BLaER1 (cell line): Measurements from ENCODE around the gene VPS54.
A peak's percentile ranks its signal among the peaks of the same experiment; 100 is the strongest.

Experiments
- H3K27ac ChIP-seq: shearing (Covaris generic); formaldehyde crosslinking; 2 replicates; pipeline ENCODE4 v1.8.1; 2022
- H3K27me3 ChIP-seq: shearing (Covaris generic); formaldehyde crosslinking; 2 replicates; pipeline ENCODE4 v1.8.1; 2022
- H3K36me3 ChIP-seq: shearing (Covaris generic); formaldehyde crosslinking; 2 replicates; pipeline ENCODE4 v1.8.1; 2022
- H3K4me1 ChIP-seq: shearing (Covaris generic); formaldehyde crosslinking; 2 replicates; pipeline ENCODE4 v1.8.1; 2022
- H3K4me2 ChIP-seq: shearing (Covaris generic); formaldehyde crosslinking; 2 replicates; pipeline ENCODE4 v1.8.1; 2022
- H3K4me3 ChIP-seq: shearing (Covaris generic); formaldehyde crosslinking; 2 replicates; pipeline ENCODE4 v1.8.1; 2022
- H3K9ac ChIP-seq: shearing (Covaris generic); formaldehyde crosslinking; 2 replicates; pipeline ENCODE4 v1.8.1; 2022
- H3K9me3 ChIP-seq: shearing (Covaris generic); formaldehyde crosslinking; 2 replicates; pipeline ENCODE4 v1.8.1; 2022
- H4K20me1 ChIP-seq: shearing (Covaris generic); formaldehyde crosslinking; 2 replicates; pipeline ENCODE4 v1.8.1; 2022
- Cebpa-rat ChIP-seq: shearing (Covaris generic); IDR thresholded peaks from 2 replicates; pipeline ENCODE4 v1.8.1; 2022

VPS54 gene

GRCh38 chr2:64019083-64019974 is at the start of gene VPS54:
Gene VPS54, minus strand, starts transcription at chr2:64019428. Its CDS starts 35,429 bp downstream, at chr2:63983999.
- Histone ChIP-seq H3K36me3 (no peaks in the 10 kb centered on the region), H3K27me3 (no peaks in the 10 kb centered on the region), H3K4me3 (peak within 1 kb of the TSS; percentile 93), H4K20me1 (peaks cover 28% of the 10 kb centered on the region), H3K4me1 (peaks cover 21% of the 10 kb centered on the region), H3K9me3 (no peaks in the 10 kb centered on the region), H3K4me2 (peak within 1 kb of the TSS; percentile 91), H3K9ac (peak within 1 kb of the TSS; percentile 96), H3K27ac (peak within 1 kb of the TSS; percentile 96)
- TF ChIP-seq Cebpa-rat = no peak

- Histone ChIP-seq H3K9ac (no peak overlapping the region), H3K4me2 (no peak overlapping the region), H3K27me3 (no peaks in the 10 kb centered on the region), H3K9me3 (no peaks in the 10 kb centered on the region), H3K36me3 (no peaks in the 10 kb centered on the region), H4K20me1 (no peaks in the 10 kb centered on the region), H3K4me3 (no peak overlapping the region), H3K27ac (no peak overlapping the region), H3K4me1 (no peaks in the 10 kb centered on the region)
- TF ChIP-seq Cebpa-rat = no peak
These were observed 48.1 kb upstream of the VPS54 start for GRCh38 chr2:64067326-64067725.

- no peaks in the 10 kb centered on the region for H3K27me3 ChIP-seq
- H3K27ac ChIP-seq = no peak overlapping the region
- no peak overlapping the region for H3K4me3 ChIP-seq
- no peak overlapping the region for H3K4me2 ChIP-seq
- no peak for TF ChIP-seq Cebpa-rat
- no peaks in the 10 kb centered on the region for H3K4me1 ChIP-seq
- no peak overlapping the region for H3K9ac ChIP-seq
- H3K36me3 ChIP-seq = no peaks in the 10 kb centered on the region
- no peaks in the 10 kb centered on the region for H3K9me3 ChIP-seq
- no peaks in the 10 kb centered on the region for H4K20me1 ChIP-seq
These were observed 46.3 kb upstream of the VPS54 start for GRCh38 chr2:64065516-64065915.

GRCh38 chr2:64063924-64064331 is 44.7 kb upstream of the VPS54 start:
- Histone ChIP-seq H3K27ac (no peak overlapping the region), H3K27me3 (no peaks in the 10 kb centered on the region), H3K9ac (no peak overlapping the region), H3K4me2 (no peak overlapping the region), H4K20me1 (no peaks in the 10 kb centered on the region), H3K36me3 (no peaks in the 10 kb centered on the region), H3K4me1 (no peaks in the 10 kb centered on the region), H3K9me3 (no peaks in the 10 kb centered on the region), H3K4me3 (no peak overlapping the region)
- TF ChIP-seq Cebpa-rat = no peak

GRCh38 chr2:64063454-64063853 is 44.2 kb upstream of the VPS54 start:
- no peak overlapping the region for H3K27ac ChIP-seq
- TF ChIP-seq Cebpa-rat = no peak
- H3K27me3 ChIP-seq = no peaks in the 10 kb centered on the region
- H4K20me1 ChIP-seq = no peaks in the 10 kb centered on the region
- H3K4me2 ChIP-seq = no peak overlapping the region
- no peak overlapping the region for H3K9ac ChIP-seq
- H3K9me3 ChIP-seq = no peaks in the 10 kb centered on the region
- H3K4me3 ChIP-seq = no peak overlapping the region
- H3K36me3 ChIP-seq = no peaks in the 10 kb centered on the region
- no peaks in the 10 kb centered on the region for H3K4me1 ChIP-seq

GRCh38 chr2:64062840-64063239 is 43.6 kb upstream of the VPS54 start:
- Histone ChIP-seq H3K9ac (no peak overlapping the region), H3K4me2 (no peak overlapping the region), H3K27ac (no peak overlapping the region), H3K4me1 (no peaks in the 10 kb centered on the region), H3K9me3 (no peaks in the 10 kb centered on the region), H3K36me3 (no peaks in the 10 kb centered on the region), H3K4me3 (no peak overlapping the region), H4K20me1 (no peaks in the 10 kb centered on the region), H3K27me3 (no peaks in the 10 kb centered on the region)
- TF ChIP-seq Cebpa-rat = no peak

- Histone ChIP-seq H3K36me3 (no peaks in the 10 kb centered on the region), H3K4me3 (no peak overlapping the region), H4K20me1 (no peaks in the 10 kb centered on the region), H3K27me3 (no peaks in the 10 kb centered on the region), H3K27ac (no peak overlapping the region), H3K9ac (no peak overlapping the region), H3K4me2 (no peak overlapping the region), H3K4me1 (no peaks in the 10 kb centered on the region), H3K9me3 (no peaks in the 10 kb centered on the region)
- TF ChIP-seq Cebpa-rat = no peak
These were observed 40.0 kb upstream of the VPS54 start for GRCh38 chr2:64059270-64059669.

- H3K27ac ChIP-seq = no peak overlapping the region
- no peaks in the 10 kb centered on the region for H3K27me3 ChIP-seq
- no peaks in the 10 kb centered on the region for H3K9me3 ChIP-seq
- H3K4me2 ChIP-seq = no peak overlapping the region
- no peaks in the 10 kb centered on the region for H3K36me3 ChIP-seq
- peaks cover 6% of the 10 kb centered on the region for H3K4me1 ChIP-seq
- H3K9ac ChIP-seq = no peak overlapping the region
- H3K4me3 ChIP-seq = no peak overlapping the region
- H4K20me1 ChIP-seq = no peaks in the 10 kb centered on the region
- no peak for TF ChIP-seq Cebpa-rat
These were observed 36.8 kb upstream of the VPS54 start for GRCh38 chr2:64056021-64056420.

GRCh38 chr2:64054161-64054915 is 35.1 kb upstream of the VPS54 start:
- Histone ChIP-seq H3K9me3 (no peaks in the 10 kb centered on the region), H3K27ac (no peak overlapping the region), H3K9ac (no peak overlapping the region), H3K4me1 (peaks cover 13% of the 10 kb centered on the region), H3K4me2 (no peak overlapping the region), H3K4me3 (no peak overlapping the region), H4K20me1 (no peaks in the 10 kb centered on the region), H3K36me3 (no peaks in the 10 kb centered on the region), H3K27me3 (no peaks in the 10 kb centered on the region)
- no peak for TF ChIP-seq Cebpa-rat
